ENCODE measurements around the gene SVEP1. TPM values are rescaled to one million over a fixed set of nuclear protein-coding genes. Genes with fewer than 3 reads are reported as not detected.
A peak's percentile ranks its signal among the peaks of the same experiment; 100 is the strongest.

The SVEP1 gene
- polyA plus RNA-seq (2011; rRNA removed): 24.8 and 33.5 TPM in 2 replicates
- polyA minus RNA-seq (2011; rRNA and poly(A)+ RNA removed): 47.3 and 50.0 TPM in 2 replicates

DNA sequence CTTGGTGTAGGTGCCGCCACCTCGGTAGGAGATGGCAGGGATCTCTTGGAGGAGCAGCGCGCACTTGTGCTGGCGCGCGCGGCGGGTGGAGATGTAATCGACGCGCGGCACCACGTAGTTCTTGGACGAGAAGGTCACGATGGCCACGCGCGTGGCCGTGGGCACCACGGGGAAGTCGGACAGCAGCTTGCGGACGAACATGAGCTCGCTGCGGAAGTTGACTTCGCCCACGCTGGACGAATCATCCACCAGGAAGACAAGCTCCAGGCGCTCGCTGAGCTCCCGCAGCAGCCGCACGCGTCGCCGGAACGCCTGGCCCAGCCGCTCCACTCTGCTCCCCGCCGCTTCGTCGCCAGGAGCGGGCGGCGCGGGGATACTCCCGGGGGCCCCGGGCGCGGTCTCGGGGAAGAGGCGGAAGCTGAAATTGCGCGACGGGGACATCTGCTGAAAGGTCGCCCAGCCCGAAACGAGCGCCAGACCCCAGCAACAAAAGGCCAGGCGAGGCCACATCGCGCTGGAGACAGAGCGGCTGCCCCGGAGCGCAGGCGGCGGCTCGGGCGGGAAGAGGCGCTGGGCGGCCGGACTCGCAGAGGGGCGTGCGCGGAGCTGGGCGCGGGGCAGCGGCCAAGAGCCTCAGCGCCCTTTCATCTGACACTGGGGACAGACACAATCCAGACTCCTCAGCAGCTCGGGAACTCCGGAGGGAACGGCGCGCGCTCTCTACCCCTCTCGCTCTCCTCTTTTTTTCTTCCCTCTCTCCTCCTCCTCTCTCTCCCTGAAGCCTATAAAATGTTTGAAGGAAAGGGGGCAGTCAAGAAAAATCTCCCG, at the start of gene SVEP1:
SVEP1 (minus strand) TSS at position 708 of the 828 bp plus-strand sequence; CDS start at position 510, 198 bp downstream.
- no peak for DNase-seq (ENCODE audit: low read depth)
- TF ChIP-seq, protein P1, sequence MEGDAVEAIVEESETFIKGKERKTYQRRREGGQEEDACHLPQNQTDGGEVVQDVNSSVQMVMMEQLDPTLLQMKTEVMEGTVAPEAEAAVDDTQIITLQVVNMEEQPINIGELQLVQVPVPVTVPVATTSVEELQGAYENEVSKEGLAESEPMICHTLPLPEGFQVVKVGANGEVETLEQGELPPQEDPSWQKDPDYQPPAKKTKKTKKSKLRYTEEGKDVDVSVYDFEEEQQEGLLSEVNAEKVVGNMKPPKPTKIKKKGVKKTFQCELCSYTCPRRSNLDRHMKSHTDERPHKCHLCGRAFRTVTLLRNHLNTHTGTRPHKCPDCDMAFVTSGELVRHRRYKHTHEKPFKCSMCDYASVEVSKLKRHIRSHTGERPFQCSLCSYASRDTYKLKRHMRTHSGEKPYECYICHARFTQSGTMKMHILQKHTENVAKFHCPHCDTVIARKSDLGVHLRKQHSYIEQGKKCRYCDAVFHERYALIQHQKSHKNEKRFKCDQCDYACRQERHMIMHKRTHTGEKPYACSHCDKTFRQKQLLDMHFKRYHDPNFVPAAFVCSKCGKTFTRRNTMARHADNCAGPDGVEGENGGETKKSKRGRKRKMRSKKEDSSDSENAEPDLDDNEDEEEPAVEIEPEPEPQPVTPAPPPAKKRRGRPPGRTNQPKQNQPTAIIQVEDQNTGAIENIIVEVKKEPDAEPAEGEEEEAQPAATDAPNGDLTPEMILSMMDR (IDR thresholded peaks at IDR 0.05; ENCODE audit: insufficient read depth, low read depth, low read length): no peak
- H3K36me3 ChIP-seq (ENCODE audit: control insufficient read depth, insufficient read depth, low read length): no peaks in the 10 kb centered on the region
- CTCF ChIA-PET: interaction anchor here (0.9 to 1.4 kb wide), 2 partner anchors 16 to 139 kb away, joined by 3 read pairs; no protein-coding TSS in a partner anchor
- peak within 1 kb of the TSS; percentile 87 for H3K4me3 ChIP-seq (ENCODE audit: low read depth, low read length)
- H3K27me3 ChIP-seq (ENCODE audit: control insufficient read depth, insufficient read depth, low read length): no peaks in the 10 kb centered on the region
- POLR2A ChIA-PET: interaction anchor here (0.6 to 1.0 kb wide), 3 partner anchors 12 to 41 kb away, joined by 3 read pairs; no protein-coding TSS in a partner anchor

- CTCF ChIA-PET: interaction anchor here (0.6 kb wide), 1 partner anchor 307 kb away, joined by 3 read pairs; no protein-coding TSS in a partner anchor
These were observed 46.7 kb upstream of the SVEP1 start for GRCh38 chr9:110626101-110626829.

DNA sequence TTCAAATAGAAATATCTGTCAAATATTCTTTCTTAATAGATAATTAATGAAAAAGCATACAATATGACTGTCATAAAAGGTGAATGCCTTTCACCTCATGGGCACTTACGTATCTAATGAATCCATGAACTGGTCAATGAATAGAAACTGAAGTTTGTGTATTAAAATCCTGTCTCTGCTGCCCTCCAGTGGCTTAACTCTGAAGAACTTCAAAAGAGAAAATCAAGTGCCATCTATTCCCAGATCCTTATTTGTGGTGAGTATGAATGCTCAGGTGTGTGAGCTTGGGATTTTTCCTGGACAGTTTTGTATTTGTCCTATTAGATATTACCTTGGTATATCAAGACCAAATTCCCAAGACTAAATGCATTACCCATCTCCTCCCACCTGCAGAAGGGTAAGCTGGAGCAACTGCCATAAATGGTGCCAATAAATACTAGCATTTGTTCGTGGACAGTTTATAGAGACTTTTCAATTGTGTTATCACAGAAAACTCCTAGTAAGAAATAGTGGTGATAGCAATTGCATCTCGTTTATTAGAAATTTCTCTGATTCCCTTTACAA, 44.0 kb upstream of the SVEP1 start:
- DNase-seq (ENCODE audit: low read depth): no peak
- no peak overlapping the region for H3K4me3 ChIP-seq (ENCODE audit: low read depth, low read length)
- TF ChIP-seq, protein P1 (IDR thresholded peaks at IDR 0.05; ENCODE audit: insufficient read depth, low read depth, low read length): peak; percentile 49
- H3K27me3 ChIP-seq (ENCODE audit: control insufficient read depth, insufficient read depth, low read length): no peaks in the 10 kb centered on the region
- ChIA-PET POLR2A (no interaction called here), CTCF (interaction anchor here (0.5 to 1.8 kb wide), 20 partner anchors 13 to 485 kb away, joined by 3 to 13 read pairs (median 3); no protein-coding TSS in a partner anchor)
- no peaks in the 10 kb centered on the region for H3K36me3 ChIP-seq (ENCODE audit: control insufficient read depth, insufficient read depth, low read length)

More at GRCh38 chr9:110626101-110626829, 46.7 kb upstream of the SVEP1 start:
- TF ChIP-seq, protein P1 (IDR thresholded peaks at IDR 0.05; ENCODE audit: insufficient read depth, low read depth, low read length): no peak
- no peaks in the 10 kb centered on the region for H3K27me3 ChIP-seq (ENCODE audit: control insufficient read depth, insufficient read depth, low read length)
- DNase-seq (ENCODE audit: low read depth): peak; percentile 59
- no peak overlapping the region for H3K4me3 ChIP-seq (ENCODE audit: low read depth, low read length)
- no peaks in the 10 kb centered on the region for H3K36me3 ChIP-seq (ENCODE audit: control insufficient read depth, insufficient read depth, low read length)
- POLR2A ChIA-PET: no interaction called here

- CTCF ChIA-PET: interaction anchor here (1.0 to 1.8 kb wide), 2 partner anchors 12 to 486 kb away, joined by 4 to 12 read pairs; no protein-coding TSS in a partner anchor
- DNase-seq (ENCODE audit: low read depth): no peak
- POLR2A ChIA-PET: no interaction called here
- no peaks in the 10 kb centered on the region for H3K27me3 ChIP-seq (ENCODE audit: control insufficient read depth, insufficient read depth, low read length)
- H3K4me3 ChIP-seq (ENCODE audit: low read depth, low read length): no peak overlapping the region
- TF ChIP-seq, protein P1 (IDR thresholded peaks at IDR 0.05; ENCODE audit: insufficient read depth, low read depth, low read length): no peak
- H3K36me3 ChIP-seq (ENCODE audit: control insufficient read depth, insufficient read depth, low read length): no peaks in the 10 kb centered on the region
These were observed 42.8 kb upstream of the SVEP1 start for GRCh38 chr9:110622368-110622767.

Measured in BJ (cell line).